ENCODE data around the gene NUP214.
"Not testable (repeated sequence)": the region's sequence is repeated elsewhere in the genome, so short reads cannot be mapped to it uniquely, and the experiment has no call there.

Gene NUP214

GRCh38 chr9:131160416-131161112 is 35.2 kb downstream of the NUP214 start:
- DNase-seq (ENCODE audit: low read depth in 2 of 2), result no peak

GRCh38 chr9:131161585-131161984 is 36.2 kb downstream of the NUP214 start:
- DNase-seq (ENCODE audit: low read depth in 2 of 2), result no peak

- DNase-seq (ENCODE audit: low read depth in 2 of 2), result no peak
These were observed 37.5 kb downstream of the NUP214 start for GRCh38 chr9:131162886-131163285.

- no peak for DNase-seq (ENCODE audit: low read depth in 2 of 2)
These were observed 40.1 kb downstream of the NUP214 start for GRCh38 chr9:131165523-131165922.

GRCh38 chr9:131167146-131167692 is 41.8 kb downstream of the NUP214 start:
- DNase-seq (ENCODE audit: low read depth in 2 of 2), result no peak

GRCh38 chr9:131167936-131168335 is 42.5 kb downstream of the NUP214 start:
- DNase-seq (ENCODE audit: low read depth in 2 of 2), result no peak

GRCh38 chr9:131169563-131170240 is 44.3 kb downstream of the NUP214 start:
- DNase-seq (ENCODE audit: low read depth in 2 of 2), result no peak

GRCh38 chr9:131173995-131174394 is 48.6 kb downstream of the NUP214 start:
- no peak for DNase-seq (ENCODE audit: low read depth in 2 of 2)

GRCh38 chr9:131174681-131175239 is 49.4 kb downstream of the NUP214 start:
- no peak for DNase-seq (ENCODE audit: low read depth in 2 of 2)

GRCh38 chr9:131177898-131178297 is 52.5 kb downstream of the NUP214 start:
- DNase-seq (ENCODE audit: low read depth in 2 of 2), result no peak

GRCh38 chr9:131178382-131178781 is 53.0 kb downstream of the NUP214 start:
- peak; percentile 18 to 19 for DNase-seq (ENCODE audit: low read depth in 2 of 2)

GRCh38 chr9:131178926-131179325 is 53.5 kb downstream of the NUP214 start:
- DNase-seq (ENCODE audit: low read depth in 2 of 2), result no peak

GRCh38 chr9:131179561-131180219 is 54.3 kb downstream of the NUP214 start:
- peak; percentile 88 to 89 for DNase-seq (ENCODE audit: low read depth in 2 of 2)

GRCh38 chr9:131180454-131180853 is 55.1 kb downstream of the NUP214 start:
- peak; percentile 85 for DNase-seq (ENCODE audit: low read depth in 2 of 2)

GRCh38 chr9:131181091-131181681 is 55.8 kb downstream of the NUP214 start:
- DNase-seq (ENCODE audit: low read depth in 2 of 2), result no peak

GRCh38 chr9:131185924-131186323 is 60.5 kb downstream of the NUP214 start:
- DNase-seq (ENCODE audit: low read depth in 2 of 2), result no peak

- DNase-seq (ENCODE audit: low read depth in 2 of 2), result no peak
These were observed 61.2 kb downstream of the NUP214 start for GRCh38 chr9:131186622-131187021.

GRCh38 chr9:131187957-131188356 is 62.6 kb downstream of the NUP214 start:
- DNase-seq (ENCODE audit: low read depth in 2 of 2), result no peak

- no peak for DNase-seq (ENCODE audit: low read depth in 2 of 2)
These were observed 63.6 kb downstream of the NUP214 start for GRCh38 chr9:131188976-131189375.

GRCh38 chr9:131190191-131190590 is 64.8 kb downstream of the NUP214 start:
- no peak for DNase-seq (ENCODE audit: low read depth in 2 of 2)

- DNase-seq (ENCODE audit: low read depth in 2 of 2), result not testable (repeated sequence)
These were observed 65.6 kb downstream of the NUP214 start for GRCh38 chr9:131191032-131191431.

GRCh38 chr9:131191857-131192256 is 66.5 kb downstream of the NUP214 start:
- no peak for DNase-seq (ENCODE audit: low read depth in 2 of 2)

Data from fibroblast of skin of left biceps (primary cell).